ENCODE measurements around the gene SSTR1. TPM values are rescaled to one million over a fixed set of nuclear protein-coding genes. Genes with fewer than 3 reads are reported as not detected.

Gene SSTR1
- total RNA-seq, 1 experiment from 2014 or later = not detected

DNA sequence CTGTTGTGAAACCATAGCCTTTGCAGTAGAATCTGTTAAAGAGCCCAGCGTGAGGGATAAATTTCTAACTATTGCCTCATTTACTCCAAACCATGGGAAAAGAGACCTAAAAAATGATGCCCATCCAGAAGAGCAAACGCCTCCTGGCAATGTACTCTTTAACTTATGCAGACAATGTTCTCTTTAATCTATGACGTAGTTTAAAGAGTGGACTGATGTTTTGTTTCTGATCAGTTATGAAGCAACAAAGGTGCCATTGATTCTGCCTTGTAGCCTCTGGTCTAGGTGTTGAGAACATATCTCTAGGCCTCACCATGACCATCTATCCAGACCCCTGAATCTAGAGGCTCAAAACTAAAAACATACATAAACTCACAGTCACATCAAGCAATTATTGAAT lies 13.4 kb downstream of the SSTR1 start:
- Histone ChIP-seq H3K27ac (ENCODE audit: low read depth, low read length) (no peak overlapping the region), H3K4me1 (ENCODE audit: control insufficient read depth in 1 of 2, insufficient read depth in 2 of 2, low read length in 2 of 2) (no peaks in the 10 kb centered on the region), H3K36me3 (ENCODE audit: control insufficient read depth in 1 of 2, insufficient read depth in 2 of 2, low read length in 2 of 2) (no peaks in the 10 kb centered on the region), H3K79me2 (ENCODE audit: insufficient read depth, low read length) (no peaks in the 10 kb centered on the region), H3K27me3 (ENCODE audit: insufficient read depth, low read length) (no peaks in the 10 kb centered on the region), H4K20me1 (ENCODE audit: insufficient read depth) (no peaks in the 10 kb centered on the region), H3K4me2 (ENCODE audit: low read length) (no peak overlapping the region), H2AFZ (ENCODE audit: low read depth, low read length, poor library complexity, severe bottlenecking) (no peak overlapping the region), H3K9me2 (ENCODE audit: insufficient read depth) (no peaks in the 10 kb centered on the region), H3K9ac (ENCODE audit: low read length) (no peak overlapping the region), H3K4me3 (replicated peaks in 1 of 2; ENCODE audit: low read depth in 1 of 2, low read length in 2 of 2) (no peak overlapping the region), H3K9me3 (ENCODE audit: control insufficient read depth in 1 of 2, insufficient read depth in 1 of 2, low read depth in 1 of 2, low read length in 2 of 2) (no peaks in the 10 kb centered on the region)
- BruUV-seq (replicated peaks) = no TSS peak
- ChIA-PET POLR2A (no interaction called here), RAD21 (ENCODE audit: low non-redundant PET in 1 of 2, low total read pairs in 2 of 2, uncharacterized antibody in 2 of 2, unreplicated experiment in 2 of 2) (no interaction called here), CTCF (no interaction called here)
- DNase-seq (ENCODE audit: low read depth, low spot score) = no peak
- TF ChIP-seq EZH2 (IDR thresholded peaks at IDR 0.05) (no peak), ZFX (IDR thresholded peaks at IDR 0.05) (no peak), ELF1 (IDR thresholded peaks at IDR 0.05; ENCODE audit: borderline replicate concordance, low read depth) (no peak), SRF (IDR thresholded peaks at IDR 0.05; ENCODE audit: low read depth) (no peak), CEBPB (IDR thresholded peaks at IDR 0.05; ENCODE audit: low read depth) (no peak), SP1 (IDR thresholded peaks at IDR 0.05; ENCODE audit: low read depth) (no peak)
- TF ChIP-seq, protein P1, sequence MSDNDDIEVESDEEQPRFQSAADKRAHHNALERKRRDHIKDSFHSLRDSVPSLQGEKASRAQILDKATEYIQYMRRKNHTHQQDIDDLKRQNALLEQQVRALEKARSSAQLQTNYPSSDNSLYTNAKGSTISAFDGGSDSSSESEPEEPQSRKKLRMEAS (IDR thresholded peaks at IDR 0.05) = no peak
- ATAC-seq = no peak
- intact Hi-C loops (cut with micrococcal nuclease) = no loop called here

DNA sequence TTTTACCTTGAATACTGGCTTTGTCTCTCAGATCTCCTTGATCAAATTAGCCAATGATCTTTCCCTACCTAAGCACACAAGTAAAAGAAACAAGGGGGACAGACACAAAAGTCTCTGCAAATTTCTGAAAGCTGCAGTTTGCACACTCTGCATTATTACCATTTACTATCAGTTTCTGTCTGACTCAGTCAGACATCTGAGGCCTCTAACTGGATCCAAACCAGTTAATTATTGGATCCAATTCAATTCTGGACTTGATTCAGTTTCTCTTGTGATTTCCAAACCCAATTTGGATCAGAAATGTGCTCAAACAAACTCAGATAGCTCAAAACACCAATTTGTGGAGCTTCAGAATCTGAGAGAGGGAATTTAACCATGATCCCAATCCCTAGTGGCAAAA lies 16.6 kb downstream of the SSTR1 start:
- Histone ChIP-seq H3K36me3 (ENCODE audit: control insufficient read depth in 1 of 2, insufficient read depth in 2 of 2, low read length in 2 of 2) (no peaks in the 10 kb centered on the region), H3K9ac (ENCODE audit: low read length) (no peak overlapping the region), H2AFZ (ENCODE audit: low read depth, low read length, poor library complexity, severe bottlenecking) (no peak overlapping the region), H3K4me1 (ENCODE audit: control insufficient read depth in 1 of 2, insufficient read depth in 2 of 2, low read length in 2 of 2) (no peaks in the 10 kb centered on the region), H3K4me2 (ENCODE audit: low read length) (no peak overlapping the region), H3K27me3 (ENCODE audit: insufficient read depth, low read length) (no peaks in the 10 kb centered on the region), H3K9me3 (ENCODE audit: control insufficient read depth in 1 of 2, insufficient read depth in 1 of 2, low read depth in 1 of 2, low read length in 2 of 2) (no peaks in the 10 kb centered on the region), H3K4me3 (replicated peaks in 1 of 2; ENCODE audit: low read depth in 1 of 2, low read length in 2 of 2) (no peak overlapping the region), H3K27ac (ENCODE audit: low read depth, low read length) (no peak overlapping the region), H4K20me1 (ENCODE audit: insufficient read depth) (no peaks in the 10 kb centered on the region), H3K79me2 (ENCODE audit: insufficient read depth, low read length) (no peaks in the 10 kb centered on the region), H3K9me2 (ENCODE audit: insufficient read depth) (no peaks in the 10 kb centered on the region)
- ChIA-PET RAD21 (ENCODE audit: low non-redundant PET in 1 of 2, low total read pairs in 2 of 2, uncharacterized antibody in 2 of 2, unreplicated experiment in 2 of 2) (no interaction called here), CTCF (no interaction called here), POLR2A (no interaction called here)
- DNase-seq (ENCODE audit: low read depth, low spot score) = no peak
- no TSS peak for BruUV-seq (replicated peaks)
- intact Hi-C loops (cut with micrococcal nuclease) = no loop called here
- no peak for ATAC-seq
- no peak for TF ChIP-seq SP1 (IDR thresholded peaks at IDR 0.05; ENCODE audit: low read depth)
- no peak for TF ChIP-seq YY1 (IDR thresholded peaks at IDR 0.05; ENCODE audit: extremely low read depth, insufficient replicate concordance, low read depth, low read length)
- no peak for TF ChIP-seq FOSL1 (IDR thresholded peaks at IDR 0.05; ENCODE audit: low read depth)
- TF ChIP-seq ZNF274 (IDR thresholded peaks at IDR 0.05; ENCODE audit: low read depth, low read length) = no peak
- no peak for TF ChIP-seq TCF7L2 (IDR thresholded peaks at IDR 0.05; ENCODE audit: borderline replicate concordance, extremely low read depth, insufficient read depth, insufficient read length)
- TF ChIP-seq, protein P2, sequence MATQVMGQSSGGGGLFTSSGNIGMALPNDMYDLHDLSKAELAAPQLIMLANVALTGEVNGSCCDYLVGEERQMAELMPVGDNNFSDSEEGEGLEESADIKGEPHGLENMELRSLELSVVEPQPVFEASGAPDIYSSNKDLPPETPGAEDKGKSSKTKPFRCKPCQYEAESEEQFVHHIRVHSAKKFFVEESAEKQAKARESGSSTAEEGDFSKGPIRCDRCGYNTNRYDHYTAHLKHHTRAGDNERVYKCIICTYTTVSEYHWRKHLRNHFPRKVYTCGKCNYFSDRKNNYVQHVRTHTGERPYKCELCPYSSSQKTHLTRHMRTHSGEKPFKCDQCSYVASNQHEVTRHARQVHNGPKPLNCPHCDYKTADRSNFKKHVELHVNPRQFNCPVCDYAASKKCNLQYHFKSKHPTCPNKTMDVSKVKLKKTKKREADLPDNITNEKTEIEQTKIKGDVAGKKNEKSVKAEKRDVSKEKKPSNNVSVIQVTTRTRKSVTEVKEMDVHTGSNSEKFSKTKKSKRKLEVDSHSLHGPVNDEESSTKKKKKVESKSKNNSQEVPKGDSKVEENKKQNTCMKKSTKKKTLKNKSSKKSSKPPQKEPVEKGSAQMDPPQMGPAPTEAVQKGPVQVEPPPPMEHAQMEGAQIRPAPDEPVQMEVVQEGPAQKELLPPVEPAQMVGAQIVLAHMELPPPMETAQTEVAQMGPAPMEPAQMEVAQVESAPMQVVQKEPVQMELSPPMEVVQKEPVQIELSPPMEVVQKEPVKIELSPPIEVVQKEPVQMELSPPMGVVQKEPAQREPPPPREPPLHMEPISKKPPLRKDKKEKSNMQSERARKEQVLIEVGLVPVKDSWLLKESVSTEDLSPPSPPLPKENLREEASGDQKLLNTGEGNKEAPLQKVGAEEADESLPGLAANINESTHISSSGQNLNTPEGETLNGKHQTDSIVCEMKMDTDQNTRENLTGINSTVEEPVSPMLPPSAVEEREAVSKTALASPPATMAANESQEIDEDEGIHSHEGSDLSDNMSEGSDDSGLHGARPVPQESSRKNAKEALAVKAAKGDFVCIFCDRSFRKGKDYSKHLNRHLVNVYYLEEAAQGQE (IDR thresholded peaks at IDR 0.05; ENCODE audit: low read depth) = no peak
- no peak for TF ChIP-seq CEBPB (IDR thresholded peaks at IDR 0.05; ENCODE audit: low read depth)
- no peak for TF ChIP-seq POLR2A (IDR thresholded peaks at IDR 0.05; ENCODE audit: borderline replicate concordance, extremely low read depth, insufficient read depth, insufficient read length)
- TF ChIP-seq ZFX (IDR thresholded peaks at IDR 0.05) = no peak
- no peak for TF ChIP-seq EZH2 (IDR thresholded peaks at IDR 0.05)
- TF ChIP-seq EZH2phosphoT487 (IDR thresholded peaks at IDR 0.05; ENCODE audit: borderline replicate concordance) = no peak
- TF ChIP-seq SIN3A (IDR thresholded peaks at IDR 0.05; ENCODE audit: low read depth) = no peak
- TF ChIP-seq ELF1 (IDR thresholded peaks at IDR 0.05; ENCODE audit: borderline replicate concordance, low read depth) = no peak
- no peak for TF ChIP-seq CBX3 (IDR thresholded peaks at IDR 0.05; ENCODE audit: low read depth)
- no peak for TF ChIP-seq SRF (IDR thresholded peaks at IDR 0.05; ENCODE audit: low read depth)
- TF ChIP-seq POLR2AphosphoS5 (IDR thresholded peaks at IDR 0.05; ENCODE audit: low read depth, low read length) = no peak

Measured in HCT116 (cell line).